HG03558 (cell line): ENCODE results near the gene CSNK2A3.
"Not testable (repeated sequence)": the region's sequence is repeated elsewhere in the genome, so short reads cannot be mapped to it uniquely, and the experiment has no call there.

ENCODE experiments used
- ATAC-seq: cut with Tn5 transposase; IDR thresholded peaks from one replicate; pipeline ENCODE4 v1.9.1; 2021; ENCODE audit warnings: moderate number of reproducible peaks; ENCODE audit not compliant: unreplicated experiment; ENCODE audit errors: extremely low read depth

Gene CSNK2A3

GRCh38 chr11:11352878-11353277 lies at the start of gene CSNK2A3:
Gene CSNK2A3, minus strand, starts transcription at chr11:11353250. Its CDS starts 131 bp downstream, at chr11:11353119.
- not testable (repeated sequence) for ATAC-seq

DNA sequence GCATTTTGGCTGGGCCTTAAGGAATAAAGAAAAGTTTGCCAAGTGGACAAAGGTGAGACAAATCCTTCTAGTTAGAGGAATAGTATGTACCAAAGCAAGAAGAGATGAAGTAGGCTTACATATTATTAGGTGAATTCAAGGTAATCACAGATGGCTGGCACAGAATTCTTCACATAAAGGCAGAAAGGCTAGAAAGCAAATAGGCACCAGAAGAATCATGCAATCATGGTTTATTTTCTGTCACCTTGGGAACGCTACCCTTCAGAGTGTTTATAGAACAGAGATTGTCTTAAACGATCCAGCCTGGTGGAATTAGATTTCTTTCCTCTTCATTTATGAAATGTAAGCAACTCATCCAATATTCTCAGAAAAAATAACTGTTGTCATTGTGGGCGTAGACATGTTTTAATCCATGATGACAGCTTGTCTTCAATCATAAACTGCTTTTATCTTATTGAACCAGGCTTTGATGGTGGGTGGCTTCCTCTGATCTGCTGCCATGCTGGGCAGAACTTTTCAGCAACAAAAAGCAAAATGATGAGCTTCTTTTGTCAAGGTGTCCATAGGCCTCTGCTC lies 49.0 kb upstream of the CSNK2A3 start:
- no peak for ATAC-seq

DNA sequence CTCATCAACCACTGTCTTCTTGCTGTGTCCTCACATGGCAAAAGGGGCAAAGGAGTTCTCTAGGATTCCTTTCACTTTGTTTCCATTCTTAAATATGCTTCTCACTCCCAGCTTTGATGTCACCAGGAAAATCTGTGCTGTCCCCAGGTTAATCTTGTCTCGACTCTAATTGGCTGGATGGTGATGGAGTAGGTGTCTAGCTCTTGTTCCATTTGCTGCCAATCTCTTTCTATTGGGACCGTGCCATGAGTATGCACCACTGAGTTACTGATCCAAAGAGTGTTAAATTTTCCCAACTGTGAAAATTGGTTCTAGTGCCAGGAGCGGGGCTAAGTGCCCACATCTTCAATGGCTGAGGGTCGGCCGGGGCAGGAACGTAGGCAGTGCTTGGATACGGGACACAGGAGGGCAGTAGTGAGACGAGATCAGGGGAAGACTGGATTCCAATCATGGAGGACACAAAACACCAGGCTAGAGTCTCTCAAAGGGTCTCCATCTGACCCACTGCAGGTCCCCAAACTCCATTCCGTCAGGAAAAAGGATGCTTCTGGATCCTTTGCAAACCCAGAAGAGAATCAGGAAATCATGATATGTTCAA lies 47.7 kb upstream of the CSNK2A3 start:
- no peak for ATAC-seq

DNA sequence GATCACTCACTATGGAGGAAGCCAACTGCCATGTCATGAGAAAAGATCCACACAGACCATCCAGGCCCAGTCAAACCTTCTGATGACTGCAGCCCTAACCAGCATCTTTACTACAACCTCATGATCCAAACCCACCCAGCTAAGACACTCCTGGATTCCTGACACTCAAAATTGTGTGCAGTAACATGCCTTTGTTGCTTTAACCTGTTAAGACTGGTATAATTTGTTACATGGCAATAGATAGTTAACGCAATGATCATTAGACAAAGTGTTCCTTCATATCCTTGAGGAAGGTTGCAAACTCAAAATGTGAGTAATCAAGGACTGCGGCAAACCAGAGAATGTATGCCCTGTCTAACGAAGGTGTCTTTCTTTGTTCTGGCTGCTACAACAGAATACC lies 47.1 kb upstream of the CSNK2A3 start:
- no peak for ATAC-seq

DNA sequence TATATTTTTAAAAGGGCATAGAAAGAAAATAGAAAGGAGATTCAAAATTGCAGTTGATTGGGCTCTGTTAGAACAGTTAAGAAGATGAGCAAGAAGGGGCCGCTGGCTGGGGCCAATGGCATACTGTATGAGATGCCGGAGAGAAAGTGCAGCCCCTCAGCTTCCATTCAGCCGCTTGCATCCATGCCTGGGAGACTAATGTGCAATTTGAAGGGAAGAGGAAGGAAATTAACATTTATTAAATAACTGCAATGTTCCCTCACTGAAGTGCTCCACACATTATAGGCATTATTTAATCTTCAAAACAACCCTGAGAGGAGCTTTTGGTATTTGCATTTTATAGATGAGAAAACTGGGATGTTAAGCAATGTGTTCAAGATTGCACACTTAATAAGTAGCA lies 44.7 kb upstream of the CSNK2A3 start:
- ATAC-seq, result no peak

DNA sequence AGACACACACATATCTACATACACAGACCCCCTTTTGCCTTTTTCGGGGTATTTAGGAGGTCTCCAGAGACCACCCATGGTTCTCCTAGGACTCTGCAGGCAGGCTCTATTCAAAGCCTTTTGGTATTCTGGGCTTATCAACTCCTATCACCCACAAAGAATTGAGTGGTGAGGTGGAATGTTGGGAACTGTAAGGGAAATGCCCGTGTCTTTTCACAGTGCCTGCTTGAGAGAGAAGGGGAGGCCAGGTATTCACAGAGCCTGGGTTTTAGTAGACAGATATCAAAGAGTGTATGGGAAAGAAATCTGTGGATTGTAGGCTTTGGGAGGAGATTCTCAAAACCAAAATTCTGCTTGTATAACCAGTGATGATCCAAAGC lies 44.0 kb upstream of the CSNK2A3 start:
- no peak for ATAC-seq

GRCh38 chr11:11396301-11397035 lies 43.4 kb upstream of the CSNK2A3 start:
- no peak for ATAC-seq

DNA sequence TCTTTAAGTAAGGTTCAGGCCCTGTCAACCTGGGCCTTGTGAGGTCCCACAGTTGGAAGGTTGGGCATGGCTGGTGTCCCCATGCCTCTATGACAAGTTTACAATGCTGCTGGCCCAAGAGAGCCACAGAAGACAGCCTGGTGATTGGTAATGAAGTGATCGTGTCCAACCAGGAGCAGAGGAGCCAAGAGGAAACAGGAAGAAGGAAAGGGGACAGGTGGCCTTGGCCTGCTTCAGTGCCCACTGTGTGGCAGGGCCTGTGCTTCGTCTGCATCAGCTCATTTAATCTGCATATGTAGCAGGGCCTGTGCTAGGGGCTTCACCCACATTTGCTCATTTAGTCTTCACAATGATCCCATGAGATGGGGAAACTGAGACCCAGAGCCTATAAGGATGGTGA lies 42.1 kb upstream of the CSNK2A3 start:
- no peak for ATAC-seq

- no peak for ATAC-seq
Measured at GRCh38 chr11:11394241-11394640, 41.2 kb upstream of the CSNK2A3 start.

DNA sequence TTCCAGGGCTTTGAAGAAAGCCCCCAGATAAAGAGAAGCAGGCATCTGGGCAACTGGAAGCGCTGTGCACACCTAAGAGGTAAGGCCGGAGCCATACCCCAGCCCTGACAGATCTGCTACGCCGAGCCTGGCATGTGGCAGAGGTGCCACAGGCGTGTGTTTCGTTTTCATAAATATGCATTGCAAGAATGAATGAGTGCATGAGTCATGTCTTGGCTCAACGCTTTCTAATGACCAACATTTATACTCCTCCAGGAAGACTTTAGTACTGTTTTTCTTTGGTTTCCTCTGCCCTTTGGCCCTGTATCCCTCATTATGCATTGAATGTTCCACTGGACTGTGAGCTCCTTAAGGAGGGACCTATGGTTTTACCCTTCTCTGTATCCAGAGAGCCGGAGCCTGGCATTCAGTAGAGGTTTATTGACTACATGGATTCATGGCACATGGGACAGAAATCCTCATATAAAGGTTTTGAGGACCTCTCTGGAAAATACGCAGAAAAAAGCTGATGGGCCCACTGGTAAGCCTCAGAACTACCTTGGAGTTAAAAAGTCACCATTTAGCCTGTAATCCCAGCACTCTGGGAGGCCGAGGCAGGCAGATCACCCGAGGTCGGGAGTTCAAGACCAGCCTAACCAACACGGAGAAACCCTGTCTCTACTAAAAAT lies 38.9 kb upstream of the CSNK2A3 start:
- ATAC-seq, result no peak

DNA sequence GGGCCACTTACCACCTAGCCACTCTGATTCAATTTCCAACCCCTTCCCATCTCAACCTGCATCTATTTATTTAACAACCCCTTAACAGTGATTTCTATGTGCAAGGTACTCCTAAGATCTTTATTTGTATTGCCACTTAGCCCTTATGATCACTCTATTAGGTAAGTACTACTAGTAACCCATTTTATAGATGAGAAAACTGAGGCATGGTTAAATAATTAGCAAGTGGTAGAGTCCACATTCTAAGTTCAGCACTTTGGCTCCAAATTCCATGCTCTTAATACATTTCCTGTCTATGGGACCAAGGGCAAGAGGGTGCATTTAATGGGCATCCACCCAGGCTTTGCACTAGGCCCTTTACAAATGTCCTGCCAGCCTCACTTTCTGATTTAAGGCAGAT lies 38.1 kb upstream of the CSNK2A3 start:
- no peak for ATAC-seq

DNA sequence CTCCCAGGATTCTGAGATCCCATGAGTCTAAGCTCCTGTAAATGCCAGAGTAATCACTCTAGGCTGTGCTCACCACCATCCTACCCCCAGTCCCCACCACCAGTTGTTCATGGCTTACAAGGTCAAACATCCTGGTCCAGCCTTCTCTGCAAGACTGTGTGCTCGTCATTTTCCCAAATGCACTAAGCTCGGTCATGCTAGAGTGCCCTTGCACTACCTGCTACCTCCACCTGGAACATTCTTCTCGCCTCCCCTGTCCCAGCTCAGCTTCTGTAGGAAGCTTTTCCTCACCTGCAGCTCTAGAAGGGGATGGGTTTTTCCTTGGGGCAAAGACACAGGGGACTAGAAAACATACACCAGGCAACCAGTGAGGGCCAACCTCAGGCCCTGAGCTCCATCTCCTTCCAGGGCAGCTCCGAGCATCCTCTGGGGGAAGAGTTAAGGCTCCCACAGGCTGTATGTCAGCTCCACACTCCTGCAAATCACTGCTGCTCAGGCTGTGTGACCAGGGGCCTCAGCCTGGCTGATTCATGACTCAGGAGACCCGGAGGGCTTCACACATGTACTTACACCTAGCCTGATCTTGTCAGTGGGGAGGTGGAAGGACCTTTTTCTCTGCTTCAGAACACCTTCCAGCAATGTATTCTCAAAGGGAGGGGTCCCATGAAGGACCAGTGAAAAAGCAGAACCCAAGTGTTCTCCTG lies 37.2 kb upstream of the CSNK2A3 start:
- no peak for ATAC-seq

DNA sequence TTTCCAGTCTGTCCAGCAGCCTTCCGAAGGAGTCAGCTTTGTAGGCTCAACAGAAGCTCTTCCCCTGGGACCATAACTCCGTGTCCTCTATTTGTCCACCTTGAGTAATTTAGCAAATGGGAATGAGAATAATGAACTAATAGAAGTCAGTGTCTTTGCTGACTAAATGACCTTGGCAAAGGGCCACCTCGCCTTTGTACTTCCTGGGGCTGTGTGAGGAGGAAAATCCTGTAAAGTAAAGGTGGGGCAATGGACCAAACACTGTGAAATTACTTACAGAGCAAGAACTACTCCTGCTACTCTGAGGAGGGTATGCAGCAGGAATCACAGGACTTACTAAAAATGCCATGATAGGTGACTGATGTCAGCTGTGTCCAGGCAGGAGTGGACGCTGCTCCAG lies 36.2 kb upstream of the CSNK2A3 start:
- ATAC-seq, result no peak

- ATAC-seq, result no peak
Measured at GRCh38 chr11:11387622-11388305, 34.7 kb upstream of the CSNK2A3 start.

DNA sequence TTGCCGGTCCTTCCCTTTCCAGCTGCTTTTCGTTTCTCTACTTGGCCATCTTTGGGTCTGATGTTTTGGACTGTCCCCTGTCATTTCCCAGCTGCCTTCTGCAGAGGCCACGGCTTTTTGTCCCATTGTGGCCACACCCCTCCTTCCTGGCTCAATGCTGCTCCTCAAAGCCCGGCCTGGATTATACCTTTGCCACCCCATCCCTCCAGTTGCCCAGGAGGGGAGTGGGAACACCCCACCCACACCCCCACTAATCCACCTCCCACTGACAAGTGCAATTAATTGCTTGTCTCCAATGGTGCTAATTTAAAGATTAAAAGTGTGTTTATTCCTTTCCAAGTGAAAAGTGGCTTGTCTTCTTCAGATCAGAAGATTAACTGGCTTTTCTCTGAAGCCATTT lies 34.2 kb upstream of the CSNK2A3 start:
- no peak for ATAC-seq

DNA sequence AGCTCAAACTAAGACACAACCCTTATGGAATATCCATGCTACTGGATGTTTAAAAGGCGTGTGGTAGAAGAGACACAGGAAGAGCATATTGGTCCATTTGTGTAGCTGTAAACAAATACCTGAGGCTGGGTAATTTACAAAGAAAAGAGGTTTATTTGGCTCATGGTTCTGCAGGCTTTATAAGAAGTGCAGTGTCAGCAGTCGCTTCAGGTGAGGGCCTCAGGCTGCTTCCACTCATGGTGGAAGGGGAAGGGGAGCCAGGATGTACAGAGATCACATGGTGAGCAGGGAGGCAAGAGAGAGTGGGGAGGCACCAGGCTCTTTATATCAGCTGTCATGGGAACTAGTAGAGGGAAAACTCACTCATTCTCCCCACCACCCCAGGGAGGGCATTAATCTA lies 31.8 kb upstream of the CSNK2A3 start:
- ATAC-seq, result no peak

DNA sequence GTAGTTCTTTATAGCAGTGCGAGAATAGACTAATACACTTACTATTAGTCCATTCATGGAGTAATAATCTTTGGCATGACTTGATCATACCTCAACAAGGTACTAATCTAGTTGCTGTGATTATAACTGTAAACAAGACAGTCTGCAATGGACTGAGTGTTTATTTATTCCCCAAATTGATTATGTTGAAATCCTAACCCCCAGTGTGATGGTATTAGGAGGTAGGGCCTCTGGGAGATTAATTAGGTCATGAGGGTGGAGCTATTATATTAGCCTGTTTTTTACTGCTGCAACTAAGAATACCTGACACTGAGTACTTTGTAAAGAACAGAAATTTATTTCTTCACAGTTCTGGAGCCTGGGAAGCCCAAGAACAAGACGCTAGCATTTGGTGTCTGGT lies 30.9 kb upstream of the CSNK2A3 start:
- ATAC-seq, result no peak

GRCh38 chr11:11382858-11383532 lies 29.9 kb upstream of the CSNK2A3 start:
- ATAC-seq, result no peak

DNA sequence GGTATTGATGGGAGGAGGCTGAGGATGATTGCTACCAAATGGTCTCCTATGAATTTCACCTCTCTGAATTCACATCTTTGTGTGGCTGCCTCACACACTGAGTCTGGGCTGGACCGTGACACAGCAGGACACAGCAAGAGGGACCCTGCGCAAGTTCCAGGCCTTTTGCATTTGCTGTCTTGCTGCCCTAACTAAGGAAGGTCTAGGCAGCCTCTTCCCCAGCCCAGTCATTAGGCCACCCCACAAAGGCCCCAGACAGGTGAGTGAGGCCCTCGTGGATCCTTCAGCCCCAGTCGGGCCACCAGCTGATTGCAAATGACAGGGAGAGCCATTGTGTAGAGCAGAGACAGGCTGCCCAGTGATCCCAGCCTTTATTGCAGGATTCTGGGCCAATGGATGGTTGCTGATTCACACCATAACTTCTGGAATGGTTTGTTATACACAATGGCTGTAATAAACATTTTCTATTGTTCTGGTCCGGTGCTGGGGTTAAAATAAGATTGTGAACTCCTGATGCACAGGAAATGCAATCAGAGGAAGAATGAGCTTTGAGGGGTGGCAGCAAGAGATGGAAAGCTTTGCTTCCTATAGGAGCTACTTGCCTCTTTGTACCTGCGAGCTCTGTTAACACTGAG lies 28.5 kb upstream of the CSNK2A3 start:
- no peak for ATAC-seq
